H9 (cell line): Measurements from ENCODE around the gene ARNT2. TPM values are rescaled to one million over a fixed set of nuclear protein-coding genes. Genes with fewer than 3 reads are reported as not detected.

Experiments used
- DNase-seq: peaks from one replicate; pipeline ENCODE4 v3.0.0-alpha.2; 2017
- H2AFZ ChIP-seq: one replicate; pipeline ENCODE4 v1.6.1; 2013; ENCODE audit warnings: mild to moderate bottlenecking, low read length, control low read depth, moderate library complexity
- H2AK5ac ChIP-seq: 2 replicates; pipeline ENCODE4 v1.6.1; 2013; ENCODE audit warnings: low read length, control low read depth, mixed read lengths; ENCODE audit not compliant: insufficient read length
- H2BK120ac ChIP-seq: one replicate; pipeline ENCODE4 v1.6.1; 2013; ENCODE audit warnings: low read depth, mild to moderate bottlenecking, low read length, control low read depth, inconsistent platforms; ENCODE audit not compliant: poor library complexity, severe bottlenecking
- H2BK12ac ChIP-seq: 2 replicates; pipeline ENCODE4 v1.6.1; 2013; ENCODE audit warnings: low read length, control low read depth, mixed read lengths, low read depth; ENCODE audit not compliant: insufficient read length
- H2BK15ac ChIP-seq: 2 replicates; pipeline ENCODE4 v1.6.1; 2013; ENCODE audit warnings: low read depth, low read length, control low read depth
- H2BK20ac ChIP-seq: one replicate; pipeline ENCODE4 v1.6.1; 2013; ENCODE audit warnings: low read depth, mild to moderate bottlenecking, low read length, control low read depth, inconsistent platforms; ENCODE audit not compliant: poor library complexity, severe bottlenecking
- H2BK5ac ChIP-seq: 2 replicates; pipeline ENCODE4 v1.6.1; 2013; ENCODE audit warnings: low read length, control low read depth, mixed read lengths; ENCODE audit not compliant: insufficient read length
- H3K14ac ChIP-seq: 2 replicates; pipeline ENCODE4 v1.6.1; 2013; ENCODE audit warnings: low read length, control low read depth; ENCODE audit not compliant: insufficient read depth
- H3K18ac ChIP-seq: 2 replicates; pipeline ENCODE4 v1.6.1; 2013; ENCODE audit warnings: low read depth, mild to moderate bottlenecking, mixed read lengths, low read length, control low read depth; ENCODE audit not compliant: insufficient read length
- H3K23ac ChIP-seq: 2 replicates; pipeline ENCODE4 v1.6.1; 2013; ENCODE audit warnings: low read length, control low read depth, mixed read lengths, low read depth; ENCODE audit not compliant: insufficient read length
- H3K23me2 ChIP-seq: 2 replicates; pipeline ENCODE4 v1.6.1; 2013; ENCODE audit warnings: low read depth, mild to moderate bottlenecking, mixed read lengths, low read length, control low read depth; ENCODE audit not compliant: insufficient read length, poor library complexity, severe bottlenecking
- H3K27ac ChIP-seq: 2 replicates; pipeline ENCODE4 v1.5.1; 2013; ENCODE audit warnings: low read length, control low read depth, mixed read lengths, low read depth; ENCODE audit not compliant: insufficient read length
- H3K27me3 ChIP-seq: 2 replicates; pipeline ENCODE4 v1.6.1; 2013; ENCODE audit warnings: low read length, control low read depth, inconsistent platforms; ENCODE audit not compliant: insufficient read depth
- H3K4ac ChIP-seq: 2 replicates; pipeline ENCODE4 v1.6.1; 2013; ENCODE audit warnings: low read depth, mild to moderate bottlenecking, control low read depth, inconsistent platforms, low read length, moderate library complexity
- H3K4me1 ChIP-seq: 2 replicates; pipeline ENCODE4 v1.6.1; 2013; ENCODE audit warnings: low read length, control low read depth, inconsistent platforms; ENCODE audit not compliant: insufficient read depth
- H3K4me2 ChIP-seq: 2 replicates; pipeline ENCODE4 v1.6.1; 2013; ENCODE audit warnings: low read length, control low read depth, mixed read lengths; ENCODE audit not compliant: insufficient read length, insufficient read depth
- H3K56ac ChIP-seq: 2 replicates; pipeline ENCODE4 v1.6.1; 2013; ENCODE audit warnings: low read depth, mild to moderate bottlenecking, mixed read lengths, low read length, control low read depth; ENCODE audit not compliant: insufficient read length
- H3K79me1 ChIP-seq: 2 replicates; pipeline ENCODE4 v1.6.1; 2013; ENCODE audit warnings: low read depth, mild to moderate bottlenecking, moderate library complexity, low read length, control low read depth, inconsistent platforms; ENCODE audit not compliant: insufficient read depth, poor library complexity, severe bottlenecking
- H3K79me2 ChIP-seq: 2 replicates; pipeline ENCODE4 v1.6.1; 2013; ENCODE audit warnings: low read length, control low read depth, inconsistent platforms; ENCODE audit not compliant: insufficient read depth
- H3K9ac ChIP-seq: 2 replicates; pipeline ENCODE4 v1.6.1; 2013; ENCODE audit warnings: low read length, control low read depth, mixed read lengths; ENCODE audit not compliant: insufficient read length; ENCODE audit errors: extremely low read depth
- H3K9me3 ChIP-seq: one replicate; pipeline ENCODE4 v1.6.1; 2013; ENCODE audit warnings: low read depth, low read length, inconsistent platforms; ENCODE audit not compliant: control insufficient read depth
- H3T11ph ChIP-seq: one replicate; pipeline ENCODE4 v1.6.1; 2013; ENCODE audit warnings: mild to moderate bottlenecking, low read length, control low read depth, inconsistent platforms
- H4K20me1 ChIP-seq: one replicate; pipeline ENCODE4 v1.6.1; 2013; ENCODE audit not compliant: control insufficient read depth, insufficient read length, insufficient read depth
- H4K5ac ChIP-seq: 2 replicates; pipeline ENCODE4 v1.6.1; 2013; ENCODE audit warnings: low read depth, mild to moderate bottlenecking, mixed read lengths, low read length, control low read depth; ENCODE audit not compliant: insufficient read length
- H4K8ac ChIP-seq: replicated peaks from 2 replicates; pipeline ENCODE4 v1.6.1; 2013; ENCODE audit warnings: low read length, control low read depth, mixed read lengths, low read depth; ENCODE audit not compliant: insufficient read length
- H4K91ac ChIP-seq: 2 replicates; pipeline ENCODE4 v1.6.1; 2013; ENCODE audit warnings: low read depth, mild to moderate bottlenecking, moderate library complexity, mixed read lengths, low read length, control low read depth; ENCODE audit not compliant: insufficient read length
- H3K27ac Mint-ChIP-seq, 3 experiments: 2 replicates in 2 of 3; 3 replicates in 1 of 3; pipeline ENCODE4 v1.8.0; 2020 to 2021; ENCODE audit warnings: mixed read lengths in 3 of 3, mild to moderate bottlenecking in 1 of 3, moderate library complexity in 1 of 3
- H3K27me3 Mint-ChIP-seq: 2 replicates; pipeline ENCODE4 v1.8.0; 2021; ENCODE audit warnings: low read depth, mild to moderate bottlenecking, moderate library complexity, mixed read lengths
- H3K36me3 Mint-ChIP-seq, 3 experiments: 2 replicates in 2 of 3; 3 replicates in 1 of 3; pipeline ENCODE4 v1.8.0; 2020 to 2021; ENCODE audit warnings: low read depth in 3 of 3, mixed read lengths in 3 of 3; ENCODE audit not compliant: insufficient read depth in 1 of 3
- H3K4me1 Mint-ChIP-seq, 2 experiments: 2 replicates each; pipeline ENCODE4 v1.8.0; 2020; ENCODE audit warnings: mixed read lengths in 2 of 2
- H3K4me3 Mint-ChIP-seq, 2 experiments: 2 replicates in 1 of 2; 3 replicates in 1 of 2; pipeline ENCODE4 v1.8.0; 2020 to 2021; ENCODE audit warnings: mild to moderate bottlenecking in 2 of 2, mixed read lengths in 2 of 2, moderate library complexity in 1 of 2
- H3K9me3 Mint-ChIP-seq, 2 experiments: 2 replicates in 1 of 2; 3 replicates in 1 of 2; pipeline ENCODE4 v1.8.0; 2020; ENCODE audit warnings: mild to moderate bottlenecking in 2 of 2, mixed read lengths in 2 of 2, moderate library complexity in 1 of 2
- CTCF ChIP-seq: fragments of 200-600 bp; sonication (generic); conservative IDR thresholded peaks from 3 replicates; pipeline ENCODE4 v1.8.0; 2021; ENCODE audit warnings: antibody characterized with exemption, mild to moderate bottlenecking
- WGBS: extraction: QIAGEN DNeasy Blood & Tissue Kit; methylation state at CpG from one replicate; pipeline ENCODE4 v1.1.7; 2013; ENCODE audit warnings: missing lambda C conversion rate, low lambda C conversion rate, mixed read lengths; ENCODE audit not compliant: insufficient read length; ENCODE audit errors: extremely low coverage; 5-methylcytosine and 5-hydroxymethylcytosine counted together
- total RNA-seq: library from RNA; stranded (reverse); gene quantifications from 2 replicates; pipeline ENCODE4 v1.2.1, GENCODE V29; 2021

Gene ARNT2
- total RNA-seq, 1 experiment from 2014 or later: 10.5 TPM

- Mint-ChIP-seq H3K9me3 (peaks cover 12 to 14% of the 10 kb centered on the region in 2 experiments), H3K4me1 (peaks cover 4 to 7% of the 10 kb centered on the region in 2 experiments), H3K4me3 (no peak overlapping the region), H3K27me3 (peaks cover 2% of the 10 kb centered on the region), H3K36me3 (peaks cover 0 to 5% (median 4%) of the 10 kb centered on the region in 3 experiments; a peak in 5 of 7 replicates), H3K27ac (no peak overlapping the region)
- Histone ChIP-seq H3K14ac (no peak overlapping the region), H3K27ac (no peak overlapping the region), H2BK15ac (no peak overlapping the region), H3K56ac (no peak overlapping the region), H2AK5ac (no peak overlapping the region), H2BK12ac (no peak overlapping the region), H3K18ac (no peak overlapping the region), H2BK120ac (no peak overlapping the region), H3K4ac (no peak overlapping the region), H3K79me1 (no peaks in the 10 kb centered on the region), H4K5ac (no peak overlapping the region), H4K20me1 (no peaks in the 10 kb centered on the region), H4K8ac (no peak overlapping the region), H3K9me3 (no peaks in the 10 kb centered on the region), H2BK20ac (no peak overlapping the region), H3K79me2 (no peaks in the 10 kb centered on the region), H3K23ac (no peak overlapping the region), H3K4me1 (no peaks in the 10 kb centered on the region), H4K91ac (no peak overlapping the region), H3K4me2 (no peak overlapping the region), H3K9ac (no peak overlapping the region), H2AFZ (no peak overlapping the region), H3K23me2 (no peaks in the 10 kb centered on the region), H3T11ph (no peak overlapping the region), H2BK5ac (no peak overlapping the region), H3K27me3 (no peaks in the 10 kb centered on the region)
- no peak for DNase-seq
- no peak for TF ChIP-seq CTCF
- no CpG with 5 or more reads among the region's 7 CpGs for WGBS
Measured at GRCh38 chr15:80618685-80619400, 214.7 kb downstream of the ARNT2 start.
